Measurements from ENCODE around the gene CYREN. TPM values are rescaled to one million over a fixed set of nuclear protein-coding genes. Genes with fewer than 3 reads are reported as not detected.

CYREN gene
- total RNA-seq, 1 experiment from 2014 or later: 39.6 TPM

DNA sequence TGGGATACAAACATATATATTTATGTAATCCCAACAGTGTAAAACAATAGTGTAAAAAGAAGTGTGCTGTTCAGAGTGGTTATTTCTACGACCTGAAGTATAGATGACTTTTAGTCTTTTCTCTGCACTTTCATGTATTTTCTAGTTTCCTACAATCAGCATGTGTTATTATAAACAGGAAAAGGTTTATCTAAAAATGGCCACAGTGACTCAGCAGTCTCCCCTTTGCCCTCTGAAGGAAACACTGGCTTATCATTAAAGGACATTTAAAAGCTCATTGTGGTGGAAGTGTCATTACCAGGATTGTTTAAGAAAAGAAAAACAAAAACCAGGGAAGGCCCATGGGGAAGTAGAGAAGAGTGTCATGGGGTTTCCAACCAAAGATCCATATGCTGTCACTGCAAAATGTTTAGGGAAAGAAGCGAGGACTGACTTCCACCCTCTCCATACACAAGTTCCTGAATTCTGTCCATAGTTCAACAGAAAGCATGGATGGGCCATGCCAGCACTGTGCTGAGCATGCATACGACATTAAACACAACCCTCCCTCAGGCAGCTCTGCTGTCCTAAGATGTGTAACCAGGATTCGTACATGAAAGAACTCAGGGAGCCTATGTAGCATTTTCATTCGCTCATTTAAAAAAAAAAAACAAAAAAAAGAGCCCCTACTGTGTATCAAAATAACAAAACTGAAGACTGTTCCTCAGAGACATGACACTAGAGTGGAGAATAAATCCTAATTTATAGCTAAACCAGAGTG, 10.2 kb downstream of the CYREN start:
- no peak for DNase-seq (ENCODE audit: low spot score)
- no TSS peak for BruUV-seq (replicated peaks)
- TF ChIP-seq, protein P1, sequence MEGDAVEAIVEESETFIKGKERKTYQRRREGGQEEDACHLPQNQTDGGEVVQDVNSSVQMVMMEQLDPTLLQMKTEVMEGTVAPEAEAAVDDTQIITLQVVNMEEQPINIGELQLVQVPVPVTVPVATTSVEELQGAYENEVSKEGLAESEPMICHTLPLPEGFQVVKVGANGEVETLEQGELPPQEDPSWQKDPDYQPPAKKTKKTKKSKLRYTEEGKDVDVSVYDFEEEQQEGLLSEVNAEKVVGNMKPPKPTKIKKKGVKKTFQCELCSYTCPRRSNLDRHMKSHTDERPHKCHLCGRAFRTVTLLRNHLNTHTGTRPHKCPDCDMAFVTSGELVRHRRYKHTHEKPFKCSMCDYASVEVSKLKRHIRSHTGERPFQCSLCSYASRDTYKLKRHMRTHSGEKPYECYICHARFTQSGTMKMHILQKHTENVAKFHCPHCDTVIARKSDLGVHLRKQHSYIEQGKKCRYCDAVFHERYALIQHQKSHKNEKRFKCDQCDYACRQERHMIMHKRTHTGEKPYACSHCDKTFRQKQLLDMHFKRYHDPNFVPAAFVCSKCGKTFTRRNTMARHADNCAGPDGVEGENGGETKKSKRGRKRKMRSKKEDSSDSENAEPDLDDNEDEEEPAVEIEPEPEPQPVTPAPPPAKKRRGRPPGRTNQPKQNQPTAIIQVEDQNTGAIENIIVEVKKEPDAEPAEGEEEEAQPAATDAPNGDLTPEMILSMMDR (conservative IDR thresholded peaks at IDR 0.05; ENCODE audit: low read depth, low read length): no peak
- TF ChIP-seq EZH2 (IDR thresholded peaks at IDR 0.05; ENCODE audit: borderline replicate concordance, low read depth, low read length, poor library complexity, severe bottlenecking): no peak
- intact Hi-C loops (cut with micrococcal nuclease; ENCODE audit: unreplicated experiment): no loop called here
- Histone ChIP-seq H3K27ac (ENCODE audit: low read depth, low read length, poor library complexity, severe bottlenecking) (peak overlapping the region; percentile 64), H3K4me1 (ENCODE audit: insufficient read depth, low read length, poor library complexity, severe bottlenecking) (peaks cover 8% of the 10 kb centered on the region), H3K9me3 (ENCODE audit: low read depth, low read length, poor library complexity, severe bottlenecking) (peaks cover 24% of the 10 kb centered on the region), H3K36me3 (ENCODE audit: insufficient read depth, low read length, poor library complexity, severe bottlenecking) (peaks cover 3% of the 10 kb centered on the region), H3K4me3 (ENCODE audit: low read depth, low read length, poor library complexity, severe bottlenecking) (no peak overlapping the region), H3K27me3 (replicated peaks; ENCODE audit: insufficient read depth, low read depth, low read length, poor library complexity) (no peaks in the 10 kb centered on the region)
- ChIA-PET CTCF (interaction anchor here (1.1 kb wide), 1 partner anchor 9 kb away, joined by 4 read pairs; no protein-coding TSS in a partner anchor), POLR2A (ENCODE audit: low non-redundant PET) (no interaction called here)

DNA sequence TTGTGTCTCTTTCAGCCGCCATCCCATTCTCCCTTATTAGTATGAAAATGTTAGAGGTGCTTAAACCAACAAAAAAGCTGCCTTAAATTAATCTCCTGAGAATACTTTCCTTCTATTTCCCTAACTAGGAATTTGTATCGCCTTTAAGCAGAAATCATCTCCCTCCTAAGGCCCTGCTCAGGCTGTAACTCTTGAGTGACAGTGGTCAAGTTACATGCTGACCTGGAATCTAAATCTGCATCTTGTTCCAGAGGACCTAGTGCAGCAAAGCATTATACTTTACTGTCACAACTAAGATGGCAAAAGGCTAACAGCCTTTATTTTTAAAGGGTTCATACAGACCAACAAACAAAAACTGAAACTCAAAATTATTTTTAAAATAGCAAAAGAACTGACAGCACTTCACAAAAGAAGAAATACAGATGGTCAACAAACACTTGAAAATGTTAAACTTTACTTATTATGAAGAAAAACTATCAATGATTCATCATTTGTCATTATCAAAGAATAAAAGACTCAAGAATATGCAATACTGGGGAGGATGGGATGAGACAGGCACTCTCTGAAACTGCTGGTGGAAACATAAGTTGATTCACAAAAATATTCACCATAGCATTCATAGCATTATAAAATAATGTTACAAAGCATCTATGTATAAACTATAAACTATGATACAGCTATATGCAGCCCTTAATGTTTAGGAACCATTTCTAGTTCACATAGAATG, 11.0 kb downstream of the CYREN start:
- TF ChIP-seq EZH2 (IDR thresholded peaks at IDR 0.05; ENCODE audit: borderline replicate concordance, low read depth, low read length, poor library complexity, severe bottlenecking): no peak
- TF ChIP-seq, protein P1 (conservative IDR thresholded peaks at IDR 0.05; ENCODE audit: low read depth, low read length): no peak
- ChIA-PET CTCF (no interaction called here), POLR2A (ENCODE audit: low non-redundant PET) (no interaction called here)
- intact Hi-C loops (cut with micrococcal nuclease; ENCODE audit: unreplicated experiment): no loop called here
- no peak overlapping the region for H3K4me3 ChIP-seq (ENCODE audit: low read depth, low read length, poor library complexity, severe bottlenecking)
- peak overlapping the region; percentile 64 for H3K27ac ChIP-seq (ENCODE audit: low read depth, low read length, poor library complexity, severe bottlenecking)
- H3K27me3 ChIP-seq (replicated peaks; ENCODE audit: insufficient read depth, low read depth, low read length, poor library complexity): no peaks in the 10 kb centered on the region
- H3K9me3 ChIP-seq (ENCODE audit: low read depth, low read length, poor library complexity, severe bottlenecking): peaks cover 30% of the 10 kb centered on the region
- peaks cover 2% of the 10 kb centered on the region for H3K36me3 ChIP-seq (ENCODE audit: insufficient read depth, low read length, poor library complexity, severe bottlenecking)
- DNase-seq (ENCODE audit: low spot score): no peak
- H3K4me1 ChIP-seq (ENCODE audit: insufficient read depth, low read length, poor library complexity, severe bottlenecking): peaks cover 8% of the 10 kb centered on the region
- no TSS peak for BruUV-seq (replicated peaks)

DNA sequence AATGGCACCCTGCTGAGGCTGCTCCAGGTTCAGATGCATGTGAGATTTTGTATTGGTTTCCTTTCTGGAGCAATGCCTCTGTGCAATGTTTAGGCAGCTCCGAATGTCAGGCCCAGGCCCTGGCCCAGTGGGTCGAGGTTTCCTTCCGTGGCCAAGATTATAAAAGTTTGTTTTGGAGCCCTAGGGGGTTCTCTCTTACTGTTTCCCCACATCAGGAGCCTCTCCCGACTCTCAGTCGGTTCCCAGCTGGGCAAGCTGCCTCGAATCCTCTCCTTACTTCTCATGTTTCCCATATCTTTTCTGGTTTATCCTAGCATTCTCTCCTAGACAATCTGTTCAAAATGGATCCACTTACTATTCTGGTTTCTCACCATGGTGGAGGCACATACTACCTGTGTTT, 11.6 kb downstream of the CYREN start:
- Histone ChIP-seq H3K27me3 (replicated peaks; ENCODE audit: insufficient read depth, low read depth, low read length, poor library complexity) (no peaks in the 10 kb centered on the region), H3K9me3 (ENCODE audit: low read depth, low read length, poor library complexity, severe bottlenecking) (peaks cover 30% of the 10 kb centered on the region), H3K27ac (ENCODE audit: low read depth, low read length, poor library complexity, severe bottlenecking) (no peak overlapping the region), H3K36me3 (ENCODE audit: insufficient read depth, low read length, poor library complexity, severe bottlenecking) (no peaks in the 10 kb centered on the region), H3K4me1 (ENCODE audit: insufficient read depth, low read length, poor library complexity, severe bottlenecking) (peaks cover 8% of the 10 kb centered on the region), H3K4me3 (ENCODE audit: low read depth, low read length, poor library complexity, severe bottlenecking) (no peak overlapping the region)
- intact Hi-C loops (cut with micrococcal nuclease; ENCODE audit: unreplicated experiment): no loop called here
- no peak for DNase-seq (ENCODE audit: low spot score)
- TF ChIP-seq, protein P1 (conservative IDR thresholded peaks at IDR 0.05; ENCODE audit: low read depth, low read length): no peak
- TF ChIP-seq EZH2 (IDR thresholded peaks at IDR 0.05; ENCODE audit: borderline replicate concordance, low read depth, low read length, poor library complexity, severe bottlenecking): no peak
- BruUV-seq (replicated peaks): no TSS peak
- POLR2A ChIA-PET (ENCODE audit: low non-redundant PET): no interaction called here
- CTCF ChIA-PET: no interaction called here
